Lower lobe of right lung (tissue), 2 donors: ENCODE measurements around the gene NDUFAF8. TPM values are rescaled to one million over a fixed set of nuclear protein-coding genes. Genes with fewer than 3 reads are reported as not detected.

ENCODE experiments used
- ATAC-seq, 2 donors: fragments of 200-7000 bp; cut with Tn5 transposase; one replicate each; pipeline ENCODE4 v1.9.1; 2020 to 2022; ENCODE audit warnings: mild to moderate bottlenecking in 2 of 2, moderate library complexity in 2 of 2
- DNase-seq: peaks from one replicate; pipeline ENCODE4 v3.0.0-alpha.2; 2020
- H3K27ac ChIP-seq: fragments of 200-600 bp; one replicate; pipeline ENCODE4 v1.8.0; 2022
- H3K27me3 ChIP-seq: fragments of 200-600 bp; one replicate; pipeline ENCODE4 v1.8.0; 2022; ENCODE audit warnings: low read depth
- H3K36me3 ChIP-seq: fragments of 200-600 bp; one replicate; pipeline ENCODE4 v1.8.0; 2022; ENCODE audit warnings: mild to moderate bottlenecking
- H3K4me1 ChIP-seq: fragments of 200-600 bp; one replicate; pipeline ENCODE4 v1.8.0; 2022
- H3K4me3 ChIP-seq: fragments of 200-600 bp; one replicate; pipeline ENCODE4 v1.8.0; 2022; ENCODE audit warnings: mild to moderate bottlenecking
- H3K9me3 ChIP-seq: fragments of 200-600 bp; one replicate; pipeline ENCODE4 v1.8.0; 2022
- intact Hi-C: fragments of 100-400 bp; cut with DNase I; formaldehyde crosslinking; loops from one replicate; pipeline ENCODE4 v1.11.0; 2022
- total RNA-seq: library from RNA; stranded (reverse); fragmentation: NEBNext Ultra II Directional; extraction: Animal tissue kit (Norgen Biotek cat#: 25700); gene quantifications from one replicate; pipeline ENCODE4 v1.2.1, GENCODE V29; 2021
- TF ChIP-seq, protein P1 (sequence below): fragments of 200-600 bp; IDR thresholded peaks from one replicate; pipeline ENCODE4 v1.8.0; 2022; ENCODE audit warnings: antibody characterized with exemption, mild to moderate bottlenecking
- donor health status: DM: no; HTN: yes; CAD: no; lungs with severe emphysema.

The NDUFAF8 gene
- total RNA-seq, 1 donor from 2014 or later, result 24.3 TPM

DNA sequence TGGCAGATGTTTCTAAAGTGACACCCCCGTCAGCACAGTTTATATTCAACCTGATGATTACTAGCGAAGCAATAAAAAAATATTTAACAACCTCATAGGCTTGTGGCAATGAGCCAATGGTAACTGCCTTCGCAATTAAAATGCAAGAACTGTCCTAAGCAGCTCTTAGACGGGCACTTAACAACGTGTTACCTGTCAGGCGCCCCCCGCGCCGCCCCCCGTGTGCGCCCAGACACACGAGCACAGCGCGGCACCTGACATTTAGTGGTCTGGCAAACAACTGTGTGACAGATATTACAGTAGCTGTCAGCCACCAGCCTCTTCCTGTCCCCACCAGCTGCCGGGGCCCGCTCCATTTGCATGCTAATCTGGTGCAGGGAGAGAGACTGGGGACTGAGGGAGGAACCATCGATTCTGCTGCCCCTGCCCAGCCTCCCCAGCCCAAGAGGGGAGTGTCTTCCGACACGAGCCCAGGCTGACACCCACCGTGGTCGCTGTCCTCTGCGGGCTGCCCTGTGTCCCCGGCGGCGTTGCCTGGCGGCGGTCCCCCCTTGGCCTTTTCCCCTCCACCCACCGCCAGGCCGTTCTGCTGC lies 12.7 kb downstream of the NDUFAF8 start:
- no peaks in the 10 kb centered on the region for H3K9me3 ChIP-seq
- peaks cover 43% of the 10 kb centered on the region for H3K36me3 ChIP-seq
- TF ChIP-seq, protein P1, sequence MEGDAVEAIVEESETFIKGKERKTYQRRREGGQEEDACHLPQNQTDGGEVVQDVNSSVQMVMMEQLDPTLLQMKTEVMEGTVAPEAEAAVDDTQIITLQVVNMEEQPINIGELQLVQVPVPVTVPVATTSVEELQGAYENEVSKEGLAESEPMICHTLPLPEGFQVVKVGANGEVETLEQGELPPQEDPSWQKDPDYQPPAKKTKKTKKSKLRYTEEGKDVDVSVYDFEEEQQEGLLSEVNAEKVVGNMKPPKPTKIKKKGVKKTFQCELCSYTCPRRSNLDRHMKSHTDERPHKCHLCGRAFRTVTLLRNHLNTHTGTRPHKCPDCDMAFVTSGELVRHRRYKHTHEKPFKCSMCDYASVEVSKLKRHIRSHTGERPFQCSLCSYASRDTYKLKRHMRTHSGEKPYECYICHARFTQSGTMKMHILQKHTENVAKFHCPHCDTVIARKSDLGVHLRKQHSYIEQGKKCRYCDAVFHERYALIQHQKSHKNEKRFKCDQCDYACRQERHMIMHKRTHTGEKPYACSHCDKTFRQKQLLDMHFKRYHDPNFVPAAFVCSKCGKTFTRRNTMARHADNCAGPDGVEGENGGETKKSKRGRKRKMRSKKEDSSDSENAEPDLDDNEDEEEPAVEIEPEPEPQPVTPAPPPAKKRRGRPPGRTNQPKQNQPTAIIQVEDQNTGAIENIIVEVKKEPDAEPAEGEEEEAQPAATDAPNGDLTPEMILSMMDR, result no peak

DNA sequence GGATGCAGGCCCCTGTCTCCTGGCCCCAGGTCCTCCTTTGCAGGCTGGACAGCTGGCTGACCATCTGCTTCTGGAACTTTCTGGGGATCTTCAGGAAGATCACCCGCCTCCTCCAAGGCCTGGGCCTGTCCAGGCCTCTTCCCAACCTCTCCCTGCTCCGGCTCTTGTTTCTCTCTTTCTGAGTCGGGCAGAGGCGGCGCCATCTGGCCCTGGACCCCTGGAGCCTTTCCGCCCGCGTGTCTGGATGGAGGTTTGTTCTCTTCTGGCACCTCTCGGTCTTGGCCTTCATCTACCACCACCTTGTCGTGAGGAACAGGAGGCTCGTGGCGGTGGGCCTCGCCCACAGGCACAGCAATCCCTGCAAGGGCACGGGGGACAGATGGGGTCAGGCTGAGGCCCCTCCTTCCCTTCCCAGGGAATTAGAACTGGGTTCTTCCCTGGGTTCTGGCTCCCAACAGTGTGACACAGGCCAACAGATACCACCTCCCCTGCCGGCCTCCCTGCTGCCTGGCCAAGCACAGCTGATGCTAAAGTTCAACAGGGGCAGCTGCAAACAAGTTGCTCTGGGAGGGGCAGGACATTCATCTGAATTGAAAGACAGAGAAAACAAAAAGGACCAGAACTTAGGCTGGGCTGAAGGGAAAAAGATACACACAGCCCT lies 13.3 kb downstream of the NDUFAF8 start:
- H3K9me3 ChIP-seq, result no peaks in the 10 kb centered on the region
- no peak overlapping the region for H3K4me3 ChIP-seq
- H3K27me3 ChIP-seq, result no peaks in the 10 kb centered on the region
- no peak overlapping the region for H3K27ac ChIP-seq
- TF ChIP-seq, protein P1, result no peak
- peaks cover 43% of the 10 kb centered on the region for H3K36me3 ChIP-seq
- intact Hi-C loops, result no loop called here
- DNase-seq (no peak), ATAC-seq (no peak)
- H3K4me1 ChIP-seq, result peaks cover 23% of the 10 kb centered on the region

More for the DNA sequence above, 12.7 kb downstream of the NDUFAF8 start:
- intact Hi-C loops, result no loop called here
- no peak overlapping the region for H3K4me3 ChIP-seq
- DNase-seq (no peak), ATAC-seq (no peak)
- H3K4me1 ChIP-seq, result peaks cover 23% of the 10 kb centered on the region
- H3K27me3 ChIP-seq, result no peaks in the 10 kb centered on the region
- H3K27ac ChIP-seq, result no peak overlapping the region

DNA sequence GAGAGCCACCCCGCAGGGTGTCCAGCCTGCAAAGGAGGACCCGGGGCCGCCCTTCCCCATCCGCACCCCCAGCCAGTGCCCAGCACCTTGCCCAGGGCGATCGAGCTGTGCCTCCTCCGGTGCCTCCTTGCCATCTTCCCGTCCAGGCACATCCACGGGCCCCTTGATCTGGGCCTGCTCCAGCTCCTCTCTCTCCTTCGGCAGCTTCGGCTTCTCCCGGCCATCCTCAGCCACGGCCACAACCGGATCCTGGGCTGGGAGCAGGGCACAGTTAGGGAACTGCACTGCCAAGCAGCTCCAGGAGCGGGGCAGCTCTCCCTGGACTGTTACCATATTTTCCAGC lies 13.8 kb downstream of the NDUFAF8 start:
- DNase-seq (no peak), ATAC-seq (no peak)
- Histone ChIP-seq H3K4me1 (peaks cover 23% of the 10 kb centered on the region), H3K9me3 (no peaks in the 10 kb centered on the region), H3K4me3 (no peak overlapping the region), H3K27me3 (no peaks in the 10 kb centered on the region), H3K27ac (no peak overlapping the region), H3K36me3 (peaks cover 48% of the 10 kb centered on the region)
- TF ChIP-seq, protein P1, result no peak
- intact Hi-C loops, result no loop called here

DNA sequence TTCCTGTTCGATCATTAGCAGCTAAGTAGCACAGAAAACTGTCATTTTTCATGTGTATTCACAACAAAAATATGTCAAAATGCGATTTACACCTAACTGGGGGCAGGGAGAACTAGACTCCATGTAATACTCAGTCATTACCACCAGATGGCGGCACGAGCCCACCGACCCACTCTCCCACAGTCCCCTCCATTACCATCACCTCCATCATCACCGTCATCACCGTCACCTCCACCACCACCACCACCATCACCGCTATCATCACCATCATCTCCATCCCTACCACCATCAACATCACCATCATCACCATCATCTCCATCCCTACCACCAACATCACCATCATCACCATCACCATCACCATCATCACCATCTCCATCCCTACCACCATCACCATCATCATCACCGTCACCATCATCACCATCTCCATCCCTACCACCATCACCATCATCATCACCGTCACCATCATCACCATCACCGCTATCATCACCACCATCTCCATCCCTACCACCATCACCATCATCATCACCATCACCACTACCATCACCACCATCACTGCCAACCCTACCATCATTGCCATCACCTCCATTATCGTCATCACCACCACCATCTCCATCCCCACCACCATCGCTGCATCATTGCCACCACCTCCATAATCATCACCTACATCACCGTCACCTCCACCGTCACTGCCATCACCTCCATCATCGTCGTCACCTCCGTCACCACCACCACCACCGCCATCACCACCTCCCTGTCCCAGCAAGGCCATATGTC lies 14.4 kb downstream of the NDUFAF8 start:
- no peak overlapping the region for H3K27ac ChIP-seq
- H3K4me3 ChIP-seq, result no peak overlapping the region
- H3K4me1 ChIP-seq, result peaks cover 23% of the 10 kb centered on the region
- H3K9me3 ChIP-seq, result no peaks in the 10 kb centered on the region
- DNase-seq (peak; percentile 70), ATAC-seq (peak; percentile 39 to 45)
- intact Hi-C loops, result no loop called here
- no peaks in the 10 kb centered on the region for H3K27me3 ChIP-seq
- TF ChIP-seq, protein P1, result peak; percentile 74
- peaks cover 54% of the 10 kb centered on the region for H3K36me3 ChIP-seq

DNA sequence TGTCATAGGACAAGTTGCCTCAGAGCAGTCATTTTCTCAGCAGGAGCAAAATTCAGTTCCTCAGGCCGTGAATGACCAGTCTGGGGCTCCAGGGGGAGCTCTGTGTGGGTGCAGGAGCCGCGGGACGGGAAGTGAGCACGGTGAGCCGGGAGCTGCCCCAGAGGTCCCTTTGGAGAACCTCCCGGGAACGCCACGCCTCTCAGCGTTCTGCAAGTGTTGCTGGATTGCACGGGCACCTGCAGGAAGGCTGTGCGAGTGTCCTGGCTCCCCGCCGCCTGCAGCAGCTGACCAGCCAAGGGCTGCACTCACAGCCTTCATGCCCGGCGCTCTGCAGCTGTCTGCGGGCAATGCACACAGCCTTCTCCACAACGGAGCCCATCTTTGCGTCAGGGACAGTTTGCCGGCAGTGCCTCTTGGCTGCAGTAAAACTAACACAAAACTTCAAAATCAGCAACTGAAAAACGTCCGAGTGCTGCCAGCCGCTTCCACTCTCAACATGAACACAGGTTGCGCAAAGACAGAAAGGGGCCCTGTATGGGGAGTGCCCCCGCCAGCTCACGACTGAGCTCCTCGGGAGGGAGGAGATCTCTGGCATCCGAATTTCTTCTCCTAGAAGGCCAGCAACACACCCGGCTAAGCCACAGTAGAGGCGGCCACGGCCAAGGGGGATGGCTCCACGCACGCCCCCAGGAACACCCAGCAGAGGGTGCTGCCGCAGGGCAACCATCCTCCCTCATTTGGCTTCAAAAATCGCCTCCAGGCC lies 16.0 kb downstream of the NDUFAF8 start:
- no peaks in the 10 kb centered on the region for H3K27me3 ChIP-seq
- TF ChIP-seq, protein P1, result peak; percentile 65
- intact Hi-C loops, result no loop called here
- peaks cover 62% of the 10 kb centered on the region for H3K36me3 ChIP-seq
- peaks cover 23% of the 10 kb centered on the region for H3K4me1 ChIP-seq
- peak; percentile 95 for DNase-seq
- H3K9me3 ChIP-seq, result no peaks in the 10 kb centered on the region
- H3K27ac ChIP-seq, result peak overlapping the region; percentile 39
- H3K4me3 ChIP-seq, result peak overlapping the region; percentile 26
- peak; percentile 92 to 94 for ATAC-seq
